Effector memory CD8-positive, alpha-beta T cell (primary cell): Measurements from ENCODE around the gene FERD3L.
"Not testable (repeated sequence)": the region's sequence is repeated elsewhere in the genome, so short reads cannot be mapped to it uniquely, and the experiment has no call there.

Experiments used
- ATAC-seq: fragments of 150-1000 bp; cut with Tn5 transposase; replicated peaks from 2 replicates; pipeline ENCODE4 v1.10.0; 2021; ENCODE audit warnings: mild to moderate bottlenecking, moderate library complexity
- DNase-seq, 3 experiments: peaks; one replicate each; pipeline ENCODE4 v3.0.0; 2021
- H3K27ac Mint-ChIP-seq, 2 donors: one replicate each; pipeline ENCODE4 v1.8.0; 2022; ENCODE audit warnings: mild to moderate bottlenecking in 2 of 2, mixed read lengths in 2 of 2, moderate library complexity in 2 of 2
- H3K27me3 Mint-ChIP-seq, 2 donors: one replicate each; pipeline ENCODE4 v1.8.0; 2022; ENCODE audit warnings: mixed read lengths in 2 of 2
- H3K36me3 Mint-ChIP-seq: one replicate; pipeline ENCODE4 v1.8.0; 2022; ENCODE audit warnings: mild to moderate bottlenecking, moderate library complexity, mixed read lengths; ENCODE audit not compliant: insufficient read depth
- H3K4me1 Mint-ChIP-seq, 2 donors: one replicate each; pipeline ENCODE4 v1.8.0; 2022; ENCODE audit warnings: low read depth in 2 of 2, mixed read lengths in 2 of 2
- H3K4me3 Mint-ChIP-seq, 2 donors: one replicate each; pipeline ENCODE4 v1.8.0; 2022; ENCODE audit warnings: mild to moderate bottlenecking in 2 of 2, mixed read lengths in 2 of 2, moderate library complexity in 2 of 2
- H3K9me3 Mint-ChIP-seq, 2 donors: one replicate each; pipeline ENCODE4 v1.8.0; 2022; ENCODE audit warnings: mixed read lengths in 2 of 2
- total RNA-seq, 9 experiments: gene quantifications; one replicate each; lab custom pipeline; 2026; lab: John Stamatoyannopoulos, UW

The FERD3L gene
- 0 reads per million in 9 experiments for total RNA-seq

- Mint-ChIP-seq H3K9me3 (peaks cover 0 to 2% of the 10 kb centered on the region in 2 donors), H3K27me3 (peaks cover 17 to 37% of the 10 kb centered on the region in 2 donors), H3K27ac (no peak within 1 kb of the TSS), H3K36me3 (no peaks in the 10 kb centered on the region), H3K4me3 (no peak within 1 kb of the TSS), H3K4me1 (no peaks in the 10 kb centered on the region)
- DNase-seq (no peak), ATAC-seq (no peak)
These were observed at the start of gene FERD3L for GRCh38 chr7:19144661-19145433. TSS of gene FERD3L (minus strand) at chr7:19145421. CDS start at chr7:19145362, 59 bp downstream.

GRCh38 chr7:19194417-19194816 lies 49.2 kb upstream of the FERD3L start:
- not testable (repeated sequence) for H3K27me3 Mint-ChIP-seq, H3K27ac Mint-ChIP-seq, DNase-seq, H3K4me1 Mint-ChIP-seq, H3K4me3 Mint-ChIP-seq, H3K36me3 Mint-ChIP-seq, H3K9me3 Mint-ChIP-seq, ATAC-seq

GRCh38 chr7:19181634-19182033 lies 36.4 kb upstream of the FERD3L start:
- peaks cover 3% of the 10 kb centered on the region for H3K36me3 Mint-ChIP-seq
- no peaks in the 10 kb centered on the region for H3K27me3 Mint-ChIP-seq
- peaks cover 8 to 35% of the 10 kb centered on the region in 2 donors for H3K9me3 Mint-ChIP-seq
- ATAC-seq = no peak
- no peaks in the 10 kb centered on the region for H3K4me1 Mint-ChIP-seq
- H3K27ac Mint-ChIP-seq = no peak overlapping the region
- DNase-seq = no peak
- no peak overlapping the region for H3K4me3 Mint-ChIP-seq

GRCh38 chr7:19178595-19178994 lies 33.4 kb upstream of the FERD3L start:
- ATAC-seq = no peak
- no peak for DNase-seq
- H3K27me3 Mint-ChIP-seq = no peaks in the 10 kb centered on the region
- no peaks in the 10 kb centered on the region for H3K36me3 Mint-ChIP-seq
- peaks cover 5 to 15% of the 10 kb centered on the region in 2 donors for H3K9me3 Mint-ChIP-seq
- no peak overlapping the region for H3K27ac Mint-ChIP-seq
- H3K4me3 Mint-ChIP-seq = no peak overlapping the region
- no peaks in the 10 kb centered on the region for H3K4me1 Mint-ChIP-seq

- Mint-ChIP-seq H3K27me3 (no peaks in the 10 kb centered on the region), H3K36me3 (no peaks in the 10 kb centered on the region), H3K4me3 (no peak overlapping the region), H3K27ac (no peak overlapping the region), H3K9me3 (peaks cover under 1 to 3% of the 10 kb centered on the region in 2 donors), H3K4me1 (no peaks in the 10 kb centered on the region)
- DNase-seq = no peak
- no peak for ATAC-seq
These were observed 32.0 kb upstream of the FERD3L start for GRCh38 chr7:19177269-19177668.

- H3K36me3 Mint-ChIP-seq = no peaks in the 10 kb centered on the region
- H3K4me1 Mint-ChIP-seq = no peaks in the 10 kb centered on the region
- H3K4me3 Mint-ChIP-seq = no peak overlapping the region
- peaks cover 0 to 3% of the 10 kb centered on the region in 2 donors for H3K9me3 Mint-ChIP-seq
- H3K27me3 Mint-ChIP-seq = no peaks in the 10 kb centered on the region
- H3K27ac Mint-ChIP-seq = no peak overlapping the region
- no peak for DNase-seq
- ATAC-seq = no peak
These were observed 30.0 kb upstream of the FERD3L start for GRCh38 chr7:19175241-19175640.

- no peak overlapping the region for H3K4me3 Mint-ChIP-seq
- H3K4me1 Mint-ChIP-seq = no peaks in the 10 kb centered on the region
- no peaks in the 10 kb centered on the region for H3K27me3 Mint-ChIP-seq
- DNase-seq = no peak
- no peak overlapping the region for H3K27ac Mint-ChIP-seq
- H3K36me3 Mint-ChIP-seq = no peaks in the 10 kb centered on the region
- peaks cover 0 to 5% of the 10 kb centered on the region in 2 donors for H3K9me3 Mint-ChIP-seq
- ATAC-seq = no peak
These were observed 16.4 kb upstream of the FERD3L start for GRCh38 chr7:19161671-19162070.

GRCh38 chr7:19146699-19147098 lies 1.5 kb upstream of the FERD3L start:
- H3K36me3 Mint-ChIP-seq = no peaks in the 10 kb centered on the region
- DNase-seq = no peak
- no peaks in the 10 kb centered on the region for H3K4me1 Mint-ChIP-seq
- no peak overlapping the region for H3K4me3 Mint-ChIP-seq
- no peak overlapping the region for H3K27ac Mint-ChIP-seq
- peaks cover 0 to 2% of the 10 kb centered on the region in 2 donors for H3K9me3 Mint-ChIP-seq
- peaks cover 17 to 37% of the 10 kb centered on the region in 2 donors for H3K27me3 Mint-ChIP-seq
- ATAC-seq = no peak

GRCh38 chr7:19145434-19146115 lies 354 bp upstream of the FERD3L start:
- Mint-ChIP-seq H3K36me3 (no peaks in the 10 kb centered on the region), H3K9me3 (peaks cover 0 to 2% of the 10 kb centered on the region in 2 donors), H3K27me3 (peaks cover 17 to 37% of the 10 kb centered on the region in 2 donors), H3K4me1 (no peaks in the 10 kb centered on the region), H3K27ac (no peak overlapping the region), H3K4me3 (no peak overlapping the region)
- ATAC-seq (no peak), DNase-seq (no peak)

GRCh38 chr7:19143881-19144574 lies 1.2 kb downstream of the FERD3L start:
- Mint-ChIP-seq H3K4me1 (no peaks in the 10 kb centered on the region), H3K27ac (no peak overlapping the region), H3K27me3 (peaks cover 17 to 37% of the 10 kb centered on the region in 2 donors), H3K9me3 (peaks cover 0 to 2% of the 10 kb centered on the region in 2 donors), H3K36me3 (no peaks in the 10 kb centered on the region), H3K4me3 (no peak overlapping the region)
- DNase-seq (no peak), ATAC-seq (no peak)

GRCh38 chr7:19139706-19140327 lies 5.4 kb downstream of the FERD3L start:
- H3K4me3 Mint-ChIP-seq = no peak overlapping the region
- peaks cover 0 to 2% of the 10 kb centered on the region in 2 donors for H3K9me3 Mint-ChIP-seq
- no peak overlapping the region for H3K27ac Mint-ChIP-seq
- no peak for DNase-seq
- H3K4me1 Mint-ChIP-seq = no peaks in the 10 kb centered on the region
- ATAC-seq = no peak
- peaks cover 10 to 24% of the 10 kb centered on the region in 2 donors for H3K27me3 Mint-ChIP-seq
- no peaks in the 10 kb centered on the region for H3K36me3 Mint-ChIP-seq

GRCh38 chr7:19133886-19134285 lies 11.3 kb downstream of the FERD3L start:
- H3K27me3 Mint-ChIP-seq = no peaks in the 10 kb centered on the region
- ATAC-seq (no peak), DNase-seq (no peak)
- no peak overlapping the region for H3K27ac Mint-ChIP-seq
- H3K9me3 Mint-ChIP-seq = peaks cover 0 to 5% of the 10 kb centered on the region in 2 donors
- no peaks in the 10 kb centered on the region for H3K36me3 Mint-ChIP-seq
- H3K4me3 Mint-ChIP-seq = no peak overlapping the region
- no peaks in the 10 kb centered on the region for H3K4me1 Mint-ChIP-seq

GRCh38 chr7:19133390-19133789 lies 11.8 kb downstream of the FERD3L start:
- no peak overlapping the region for H3K4me3 Mint-ChIP-seq
- no peaks in the 10 kb centered on the region for H3K36me3 Mint-ChIP-seq
- peaks cover 0 to 5% of the 10 kb centered on the region in 2 donors for H3K9me3 Mint-ChIP-seq
- no peaks in the 10 kb centered on the region for H3K4me1 Mint-ChIP-seq
- ATAC-seq (no peak), DNase-seq (no peak)
- no peaks in the 10 kb centered on the region for H3K27me3 Mint-ChIP-seq
- H3K27ac Mint-ChIP-seq = no peak overlapping the region
